Fibroblast of pulmonary artery (primary cell): ENCODE data around the gene SCN3A.

Source experiments
- DNase-seq: peaks from one replicate; pipeline ENCODE4 v3.0.0-alpha.2; 2010; ENCODE audit warnings: low read depth
- H3K4me3 ChIP-seq: replicated peaks from 2 replicates; pipeline ENCODE4 v1.5.1; 2011; ENCODE audit warnings: low read depth, mild to moderate bottlenecking, control low read depth, low read length, moderate library complexity
- TF ChIP-seq, protein P1 (sequence below): IDR thresholded peaks from 2 replicates; pipeline ENCODE4 v1.5.1; 2011; ENCODE audit warnings: mild to moderate bottlenecking, control low read depth, low read length, inconsistent platforms; ENCODE audit errors: missing control alignments

SCN3A gene

DNA sequence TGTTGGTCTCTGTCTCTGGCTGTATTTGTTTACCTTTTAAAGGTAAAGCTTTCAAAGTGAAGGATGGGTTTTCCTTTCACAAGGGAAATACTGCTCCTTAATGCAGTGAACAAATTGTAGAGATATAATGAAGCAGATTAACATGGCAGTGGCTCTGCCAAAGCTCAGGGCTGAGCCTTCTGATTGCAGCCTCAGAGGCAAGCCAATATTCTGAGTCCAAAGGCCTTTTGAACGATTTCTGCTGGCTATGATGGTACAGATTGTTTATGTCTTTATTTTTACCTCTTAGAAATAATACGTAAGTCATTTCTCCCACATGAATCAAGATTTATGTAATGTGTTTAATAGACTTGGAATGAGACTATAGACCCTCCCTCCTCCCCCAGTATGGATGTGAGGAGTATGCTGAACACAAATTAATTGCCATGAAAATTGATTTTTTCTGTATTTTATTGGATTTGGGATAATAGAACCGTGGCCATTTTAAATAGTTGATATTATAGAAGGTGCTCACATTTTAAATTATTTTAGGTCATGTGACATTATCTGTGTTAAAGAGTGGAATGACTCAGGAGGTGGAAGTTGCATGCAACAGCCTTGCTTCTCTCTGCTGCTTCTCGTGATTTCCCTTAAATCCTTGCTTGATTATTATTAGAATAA is 36.1 kb upstream of the SCN3A start:
- H3K4me3 ChIP-seq = no peak overlapping the region
- DNase-seq = no peak
- TF ChIP-seq, protein P1, sequence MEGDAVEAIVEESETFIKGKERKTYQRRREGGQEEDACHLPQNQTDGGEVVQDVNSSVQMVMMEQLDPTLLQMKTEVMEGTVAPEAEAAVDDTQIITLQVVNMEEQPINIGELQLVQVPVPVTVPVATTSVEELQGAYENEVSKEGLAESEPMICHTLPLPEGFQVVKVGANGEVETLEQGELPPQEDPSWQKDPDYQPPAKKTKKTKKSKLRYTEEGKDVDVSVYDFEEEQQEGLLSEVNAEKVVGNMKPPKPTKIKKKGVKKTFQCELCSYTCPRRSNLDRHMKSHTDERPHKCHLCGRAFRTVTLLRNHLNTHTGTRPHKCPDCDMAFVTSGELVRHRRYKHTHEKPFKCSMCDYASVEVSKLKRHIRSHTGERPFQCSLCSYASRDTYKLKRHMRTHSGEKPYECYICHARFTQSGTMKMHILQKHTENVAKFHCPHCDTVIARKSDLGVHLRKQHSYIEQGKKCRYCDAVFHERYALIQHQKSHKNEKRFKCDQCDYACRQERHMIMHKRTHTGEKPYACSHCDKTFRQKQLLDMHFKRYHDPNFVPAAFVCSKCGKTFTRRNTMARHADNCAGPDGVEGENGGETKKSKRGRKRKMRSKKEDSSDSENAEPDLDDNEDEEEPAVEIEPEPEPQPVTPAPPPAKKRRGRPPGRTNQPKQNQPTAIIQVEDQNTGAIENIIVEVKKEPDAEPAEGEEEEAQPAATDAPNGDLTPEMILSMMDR = no peak

DNA sequence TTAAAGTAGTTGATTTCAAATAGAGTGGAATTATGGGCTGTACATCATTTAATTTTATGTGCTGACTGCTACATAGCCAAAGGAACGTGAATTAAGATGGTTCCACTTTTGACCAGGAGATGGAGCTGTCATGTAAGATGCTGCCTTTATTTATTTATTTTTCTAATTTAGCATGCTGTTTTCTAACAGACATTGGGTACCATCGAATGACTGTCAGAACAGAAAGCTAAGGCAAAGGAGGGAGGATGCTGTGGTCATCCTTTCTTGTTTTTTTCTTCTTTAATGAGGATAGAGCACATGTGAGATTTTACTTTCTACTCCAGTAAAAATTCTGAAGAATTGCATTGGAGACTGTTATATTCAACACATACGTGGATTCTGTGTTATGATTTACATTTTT is 35.4 kb upstream of the SCN3A start, which contains the start of gene SCN2A:
SCN2A (plus strand) TSS at position 185 of the 400 bp plus-strand sequence. CDS start 56,410 bp downstream, outside the sequence.
- TF ChIP-seq, protein P1 = peak; percentile 64
- H3K4me3 ChIP-seq = no peak within 1 kb of the TSS
- peak; percentile 75 for DNase-seq

DNA sequence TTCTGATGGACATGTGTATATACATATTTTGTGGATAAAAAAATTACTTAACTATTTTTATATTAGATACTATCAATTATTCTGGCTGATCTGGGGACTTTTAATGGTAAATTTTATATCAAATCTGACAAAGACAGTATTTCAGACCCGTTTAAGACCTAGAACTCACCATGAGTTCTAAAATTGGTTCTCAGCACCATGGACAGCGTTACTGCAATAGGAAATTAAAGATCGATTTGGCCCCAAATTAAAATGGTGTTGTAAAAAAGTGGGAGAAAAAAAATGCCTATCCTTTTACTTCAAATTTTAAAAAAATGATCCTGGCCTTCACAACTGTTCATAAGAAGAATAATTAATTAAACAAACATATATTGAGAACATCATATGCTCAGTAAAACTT is 34.4 kb upstream of the SCN3A start:
- DNase-seq = peak; percentile 35
- H3K4me3 ChIP-seq = no peak overlapping the region
- TF ChIP-seq, protein P1 = no peak

DNA sequence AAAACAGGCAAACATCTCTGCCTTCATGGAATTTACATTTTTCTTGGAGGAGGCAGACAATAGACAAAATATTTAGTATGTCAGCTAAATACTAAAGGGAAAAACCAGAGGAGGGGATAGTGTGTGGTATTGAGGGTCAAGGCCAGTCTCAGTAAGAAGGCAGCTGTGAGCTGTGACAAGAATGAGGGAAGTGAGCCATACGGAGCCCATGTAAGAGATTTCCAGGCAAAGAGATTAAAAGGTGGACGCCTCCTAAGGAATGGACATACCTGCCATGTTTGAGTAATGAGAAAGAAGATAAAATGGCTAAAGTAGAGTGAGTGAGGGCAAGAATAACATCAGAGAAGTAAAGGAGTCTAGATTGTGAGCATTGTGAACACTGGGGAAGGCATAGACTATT is 33.2 kb upstream of the SCN3A start:
- no peak overlapping the region for H3K4me3 ChIP-seq
- TF ChIP-seq, protein P1 = no peak
- DNase-seq = no peak

DNA sequence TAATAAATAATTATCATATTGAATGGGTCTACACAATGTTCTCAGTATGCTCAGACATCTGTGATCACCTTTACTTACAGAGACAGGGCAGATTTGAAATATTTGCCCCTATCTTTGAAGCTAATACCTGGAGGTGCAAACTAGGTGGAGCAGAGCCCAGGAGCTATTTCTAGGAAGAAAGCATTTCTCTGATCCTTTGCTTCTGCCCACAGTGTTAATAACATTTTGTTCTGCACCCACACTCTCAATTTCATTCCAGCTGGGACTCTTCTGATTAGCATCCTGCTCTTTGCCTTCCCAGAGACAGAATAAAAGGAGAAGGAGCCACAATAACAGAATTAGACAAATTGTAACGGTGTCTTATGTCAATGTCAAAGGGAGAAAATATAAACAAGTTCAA is 23.7 kb upstream of the SCN3A start:
- H3K4me3 ChIP-seq = no peak overlapping the region
- DNase-seq = no peak
- TF ChIP-seq, protein P1 = no peak

DNA sequence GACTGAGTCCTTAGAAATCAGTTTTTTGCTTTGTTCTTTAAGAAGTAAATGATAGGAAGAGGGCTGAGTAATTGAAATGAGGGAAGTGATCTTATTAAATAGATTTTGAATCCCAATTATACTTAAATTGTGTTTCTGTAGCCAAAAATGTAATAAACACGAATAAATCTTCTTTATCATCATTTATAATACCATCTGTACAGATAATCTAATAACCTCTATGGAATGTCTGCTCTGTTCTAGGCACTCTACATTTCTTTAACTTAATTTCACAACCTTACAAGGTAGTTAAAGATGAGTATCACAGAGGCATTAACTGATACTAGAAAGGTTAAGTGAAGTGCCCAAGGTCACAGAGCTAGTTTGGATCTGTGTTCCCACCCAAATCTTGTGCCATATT is 21.1 kb upstream of the SCN3A start:
- no peak for DNase-seq
- H3K4me3 ChIP-seq = no peak overlapping the region
- TF ChIP-seq, protein P1 = no peak

DNA sequence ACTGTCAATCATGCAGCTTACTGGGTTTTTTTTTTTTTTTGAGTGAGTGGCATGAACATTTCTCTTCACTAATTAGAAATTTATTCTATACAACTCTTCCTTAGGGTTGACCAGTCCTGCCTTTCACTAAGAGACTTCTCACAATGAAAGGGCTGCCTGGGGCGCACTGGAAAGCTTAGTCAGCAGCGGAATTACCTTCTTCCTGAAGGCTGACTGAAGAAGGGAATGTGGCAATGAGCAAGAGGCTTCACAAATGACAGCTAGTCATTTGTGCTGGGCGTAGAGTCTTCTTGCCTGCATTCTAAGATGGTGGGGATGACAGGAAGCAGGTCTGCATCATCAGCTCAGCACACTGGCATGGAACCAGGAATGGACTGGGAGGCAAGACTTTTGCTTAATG is 15.6 kb upstream of the SCN3A start:
- no peak overlapping the region for H3K4me3 ChIP-seq
- no peak for DNase-seq
- TF ChIP-seq, protein P1 = no peak
